WTC11 (cell line): ENCODE measurements around the gene CBLB. TPM values are rescaled to one million over a fixed set of nuclear protein-coding genes. Genes with fewer than 3 reads are reported as not detected.

Experiments
- ATAC-seq: fragments of 200-7000 bp; cut with Tn5 transposase; 2 replicates; pipeline ENCODE4 v1.10.0; 2021; ENCODE audit warnings: mild to moderate bottlenecking, moderate library complexity
- CTCF ChIA-PET: fragments of 300-600 bp; sonication (Branson Sonifier 250); formaldehyde crosslinking; loops from one replicate; lab custom pipeline; 2021; ENCODE audit warnings: antibody characterized with exemption; lab: Charles Lee
- POLR2A ChIA-PET: fragments of 350-600 bp; sonication (Branson Sonifier 250); formaldehyde crosslinking; loops from one replicate; lab custom pipeline; 2021; ENCODE audit warnings: antibody characterized with exemption; lab: Charles Lee
- DNase-seq: peaks from one replicate; pipeline ENCODE4 v3.0.0; 2021; ENCODE audit warnings: low spot score
- H3K27ac Mint-ChIP-seq: 2 replicates; pipeline ENCODE4 v1.8.0; 2021; ENCODE audit warnings: mixed read lengths
- H3K27me3 Mint-ChIP-seq: 2 replicates; pipeline ENCODE4 v1.8.0; 2021; ENCODE audit warnings: low read depth, mild to moderate bottlenecking, moderate library complexity, mixed read lengths
- H3K36me3 Mint-ChIP-seq: 2 replicates; pipeline ENCODE4 v1.8.0; 2021; ENCODE audit warnings: mixed read lengths
- H3K4me1 Mint-ChIP-seq: 2 replicates; pipeline ENCODE4 v1.8.0; 2022; ENCODE audit warnings: mixed read lengths
- H3K4me3 Mint-ChIP-seq: 2 replicates; pipeline ENCODE4 v1.8.0; 2021; ENCODE audit warnings: mild to moderate bottlenecking, moderate library complexity, mixed read lengths
- H3K9me3 Mint-ChIP-seq: 2 replicates; pipeline ENCODE4 v1.8.0; 2021; ENCODE audit warnings: mixed read lengths
- CBFB ChIP-seq: sonication (generic); formaldehyde crosslinking; IDR thresholded peaks from 2 replicates; pipeline ENCODE4 v1.8.1; 2022; ENCODE audit warnings: mild to moderate bottlenecking, low read depth, missing genetic modification reagents
- CREM ChIP-seq: sonication (generic); formaldehyde crosslinking; IDR thresholded peaks from 2 replicates; pipeline ENCODE4 v1.8.1; 2022; ENCODE audit warnings: mild to moderate bottlenecking, missing genetic modification reagents, moderate library complexity
- E2F4 ChIP-seq: sonication (generic); formaldehyde crosslinking; IDR thresholded peaks from 2 replicates; pipeline ENCODE4 v1.8.1; 2022; ENCODE audit warnings: low read depth, mild to moderate bottlenecking, moderate library complexity, missing genetic modification reagents, borderline replicate concordance
- ELF4 ChIP-seq: sonication (generic); formaldehyde crosslinking; IDR thresholded peaks from 2 replicates; pipeline ENCODE4 v1.8.1; 2022; ENCODE audit warnings: low read depth, mild to moderate bottlenecking, moderate library complexity, missing genetic modification reagents
- EMX1 ChIP-seq: fragments of 250-450 bp; sonication (Bioruptor Pico); IDR thresholded peaks from 2 replicates; pipeline ENCODE4 v1.8.0; 2021; ENCODE audit warnings: mild to moderate bottlenecking
- FOXJ3 ChIP-seq: sonication (generic); formaldehyde crosslinking; IDR thresholded peaks from 2 replicates; pipeline ENCODE4 v1.9.0; 2021; ENCODE audit warnings: missing genetic modification reagents, mild to moderate bottlenecking, borderline replicate concordance
- FOXK1 ChIP-seq: sonication (generic); formaldehyde crosslinking; IDR thresholded peaks from 2 replicates; pipeline ENCODE4 v1.8.0; 2022; ENCODE audit warnings: mild to moderate bottlenecking, moderate library complexity, missing genetic modification reagents
- GTF2I ChIP-seq: fragments of 250-450 bp; sonication (Bioruptor Pico); conservative IDR thresholded peaks from 2 replicates; pipeline ENCODE4 v1.4.0; 2021; ENCODE audit warnings: mild to moderate bottlenecking
- KAT7 ChIP-seq: sonication (generic); formaldehyde crosslinking; IDR thresholded peaks from 2 replicates; pipeline ENCODE4 v1.8.1; 2023; ENCODE audit warnings: missing genetic modification reagents, mild to moderate bottlenecking, borderline replicate concordance
- MYBL2 ChIP-seq: sonication (generic); formaldehyde crosslinking; IDR thresholded peaks from 2 replicates; pipeline ENCODE4 v1.8.1; 2023; ENCODE audit warnings: mild to moderate bottlenecking, moderate library complexity, missing genetic modification reagents
- NR1H2 ChIP-seq: sonication (generic); formaldehyde crosslinking; IDR thresholded peaks from 2 replicates; pipeline ENCODE4 v1.9.0; 2021; ENCODE audit warnings: mild to moderate bottlenecking, moderate library complexity, missing genetic modification reagents
- RELA ChIP-seq: sonication (generic); formaldehyde crosslinking; IDR thresholded peaks from 2 replicates; pipeline ENCODE4 v1.8.1; 2022; ENCODE audit warnings: missing genetic modification reagents, mild to moderate bottlenecking, borderline replicate concordance
- SMAD3 ChIP-seq: sonication (generic); formaldehyde crosslinking; IDR thresholded peaks from 2 replicates; pipeline ENCODE4 v1.8.0; 2022; ENCODE audit warnings: missing genetic modification reagents, mild to moderate bottlenecking, borderline replicate concordance
- SP1 ChIP-seq: sonication (generic); formaldehyde crosslinking; conservative IDR thresholded peaks from 2 replicates; pipeline ENCODE4 v1.8.1; 2022; ENCODE audit warnings: missing genetic modification reagents
- TEAD1 ChIP-seq: sonication (generic); formaldehyde crosslinking; IDR thresholded peaks from 2 replicates; pipeline ENCODE4 v1.8.0; 2022; ENCODE audit warnings: mild to moderate bottlenecking, missing genetic modification reagents
- USF2 ChIP-seq: sonication (generic); formaldehyde crosslinking; IDR thresholded peaks from 2 replicates; pipeline ENCODE4 v1.8.1; 2023; ENCODE audit warnings: mild to moderate bottlenecking, missing genetic modification reagents, moderate library complexity
- ZNF219 ChIP-seq: sonication (generic); formaldehyde crosslinking; IDR thresholded peaks from 2 replicates; pipeline ENCODE4 v1.8.0; 2023; ENCODE audit warnings: missing genetic modification reagents, mild to moderate bottlenecking, borderline replicate concordance
- ZNF263 ChIP-seq: sonication (generic); formaldehyde crosslinking; IDR thresholded peaks from 2 replicates; pipeline ENCODE4 v1.8.1; 2022; ENCODE audit warnings: low read depth, mild to moderate bottlenecking, moderate library complexity, missing genetic modification reagents
- ZNF671 ChIP-seq: fragments of 250-450 bp; sonication (Bioruptor Pico); IDR thresholded peaks from 2 replicates; pipeline ENCODE4 v1.8.0; 2021; ENCODE audit warnings: mild to moderate bottlenecking
- total RNA-seq: library from RNA; stranded (reverse); gene quantifications from 3 replicates; pipeline ENCODE4 v1.2.3, GENCODE V29; 2021
- TF ChIP-seq, protein P1 (sequence below): fragments of 250-450 bp; sonication (Bioruptor Pico); IDR thresholded peaks from 2 replicates; pipeline ENCODE4 v2.1.2; 2022; ENCODE audit warnings: mild to moderate bottlenecking, moderate library complexity
- TF ChIP-seq, protein P2 (sequence below): fragments of 250-450 bp; sonication (Bioruptor Pico); IDR thresholded peaks from 2 replicates; pipeline ENCODE4 v1.9.0; 2021; ENCODE audit warnings: moderate library complexity, mild to moderate bottlenecking, inconsistent platforms, borderline replicate concordance
- TF ChIP-seq, protein P3 (sequence below): sonication (generic); formaldehyde crosslinking; IDR thresholded peaks from 2 replicates; pipeline ENCODE4 v1.8.1; 2022; ENCODE audit warnings: low read depth, missing genetic modification reagents, borderline replicate concordance
- TF ChIP-seq, protein P4 (sequence below): sonication (generic); formaldehyde crosslinking; IDR thresholded peaks from 2 replicates; pipeline ENCODE4 v1.8.1; 2023; ENCODE audit warnings: mild to moderate bottlenecking, moderate library complexity, missing genetic modification reagents
- TF ChIP-seq, protein P5 (sequence below): sonication (generic); formaldehyde crosslinking; IDR thresholded peaks from 2 replicates; pipeline ENCODE4 v1.8.0; 2022; ENCODE audit warnings: mild to moderate bottlenecking, missing genetic modification reagents

Gene CBLB
- total RNA-seq, 1 experiment from 2014 or later: 19.8 TPM

DNA sequence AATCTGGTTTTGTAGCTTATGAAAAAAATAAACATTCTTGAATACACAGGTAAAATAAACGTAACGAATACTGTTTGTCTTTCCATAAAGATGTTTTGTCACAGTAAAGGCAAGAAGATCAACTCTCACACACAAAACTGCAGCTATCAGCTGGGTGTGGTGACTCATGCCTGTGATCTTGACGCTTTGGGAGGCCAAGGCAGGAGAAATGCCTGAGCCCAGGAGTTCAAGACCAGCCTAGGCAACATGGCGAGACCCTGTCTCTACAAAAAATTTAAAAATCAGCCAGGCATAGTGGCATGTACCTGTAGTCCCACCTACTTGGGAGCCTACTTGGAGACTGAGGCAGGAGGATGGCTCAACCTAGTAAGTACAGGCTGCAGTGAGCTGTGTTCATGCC, 39.6 kb downstream of the CBLB start:
- POLR2A ChIA-PET: interaction anchor here (0.7 kb wide), 1 partner anchor 378 kb away, joined by 5 read pairs; no protein-coding TSS in a partner anchor
- Mint-ChIP-seq H3K4me3 (no peak overlapping the region), H3K4me1 (peaks cover 13% of the 10 kb centered on the region), H3K9me3 (no peaks in the 10 kb centered on the region), H3K27me3 (no peaks in the 10 kb centered on the region), H3K36me3 (no peaks in the 10 kb centered on the region), H3K27ac (no peak overlapping the region)
- no peak for DNase-seq
- no peak for TF ChIP-seq RELA (CRISPR knock-in tag)
- no peak for TF ChIP-seq SMAD3
- no peak for TF ChIP-seq E2F4 (CRISPR knock-in tag)
- no peak for TF ChIP-seq GTF2I
- TF ChIP-seq FOXK1 (CRISPR knock-in tag): no peak
- no peak for TF ChIP-seq ELF4
- no peak for TF ChIP-seq USF2 (CRISPR knock-in tag)
- no peak for TF ChIP-seq MYBL2
- TF ChIP-seq ZNF263: no peak
- no peak for TF ChIP-seq EMX1 (CRISPR knock-in tag)
- no peak for TF ChIP-seq ZNF671 (CRISPR knock-in tag)
- no peak for TF ChIP-seq NR1H2 (CRISPR knock-in tag)
- TF ChIP-seq CREM (CRISPR knock-in tag): no peak
- no peak for TF ChIP-seq FOXJ3 (CRISPR knock-in tag)
- TF ChIP-seq, protein P1, sequence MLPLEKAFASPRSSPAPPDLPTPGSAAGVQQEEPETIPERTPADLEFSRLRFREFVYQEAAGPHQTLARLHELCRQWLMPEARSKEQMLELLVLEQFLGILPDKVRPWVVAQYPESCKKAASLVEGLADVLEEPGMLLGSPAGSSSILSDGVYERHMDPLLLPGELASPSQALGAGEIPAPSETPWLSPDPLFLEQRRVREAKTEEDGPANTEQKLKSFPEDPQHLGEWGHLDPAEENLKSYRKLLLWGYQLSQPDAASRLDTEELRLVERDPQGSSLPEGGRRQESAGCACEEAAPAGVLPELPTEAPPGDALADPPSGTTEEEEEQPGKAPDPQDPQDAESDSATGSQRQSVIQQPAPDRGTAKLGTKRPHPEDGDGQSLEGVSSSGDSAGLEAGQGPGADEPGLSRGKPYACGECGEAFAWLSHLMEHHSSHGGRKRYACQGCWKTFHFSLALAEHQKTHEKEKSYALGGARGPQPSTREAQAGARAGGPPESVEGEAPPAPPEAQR (CRISPR knock-in tag): no peak
- no peak for TF ChIP-seq ZNF219 (CRISPR knock-in tag)
- no peak for TF ChIP-seq CBFB
- TF ChIP-seq, protein P2, sequence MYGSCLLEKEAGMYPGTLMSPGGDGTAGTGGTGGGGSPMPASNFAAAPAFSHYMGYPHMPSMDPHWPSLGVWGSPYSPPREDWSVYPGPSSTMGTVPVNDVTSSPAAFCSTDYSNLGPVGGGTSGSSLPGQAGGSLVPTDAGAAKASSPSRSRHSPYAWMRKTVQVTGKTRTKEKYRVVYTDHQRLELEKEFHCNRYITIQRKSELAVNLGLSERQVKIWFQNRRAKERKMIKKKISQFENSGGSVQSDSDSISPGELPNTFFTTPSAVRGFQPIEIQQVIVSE: no peak
- TF ChIP-seq, protein P3, sequence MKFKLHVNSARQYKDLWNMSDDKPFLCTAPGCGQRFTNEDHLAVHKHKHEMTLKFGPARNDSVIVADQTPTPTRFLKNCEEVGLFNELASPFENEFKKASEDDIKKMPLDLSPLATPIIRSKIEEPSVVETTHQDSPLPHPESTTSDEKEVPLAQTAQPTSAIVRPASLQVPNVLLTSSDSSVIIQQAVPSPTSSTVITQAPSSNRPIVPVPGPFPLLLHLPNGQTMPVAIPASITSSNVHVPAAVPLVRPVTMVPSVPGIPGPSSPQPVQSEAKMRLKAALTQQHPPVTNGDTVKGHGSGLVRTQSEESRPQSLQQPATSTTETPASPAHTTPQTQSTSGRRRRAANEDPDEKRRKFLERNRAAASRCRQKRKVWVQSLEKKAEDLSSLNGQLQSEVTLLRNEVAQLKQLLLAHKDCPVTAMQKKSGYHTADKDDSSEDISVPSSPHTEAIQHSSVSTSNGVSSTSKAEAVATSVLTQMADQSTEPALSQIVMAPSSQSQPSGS (CRISPR knock-in tag): no peak
- CTCF ChIA-PET: no interaction called here
- ATAC-seq: no peak

DNA sequence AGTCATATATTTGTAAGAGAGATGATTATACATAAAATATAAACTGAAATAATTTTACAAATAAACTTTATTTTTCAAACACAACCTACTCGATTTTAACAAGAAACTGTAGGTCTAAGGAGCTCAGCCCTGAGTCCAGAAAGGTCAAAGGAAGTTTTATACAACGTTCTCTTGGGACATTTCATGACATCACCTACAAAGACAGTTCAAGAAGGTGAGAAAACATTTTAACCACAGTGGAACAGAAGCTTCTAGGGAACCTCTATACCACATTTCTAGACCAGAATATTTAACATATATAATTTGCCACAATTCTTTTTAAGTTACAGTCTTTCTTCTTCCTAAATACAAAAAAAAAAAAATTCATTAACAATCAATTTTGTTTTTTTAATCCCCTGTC, 40.1 kb downstream of the CBLB start:
- POLR2A ChIA-PET: interaction anchor here (0.7 kb wide), 1 partner anchor 378 kb away, joined by 5 read pairs; no protein-coding TSS in a partner anchor
- peaks cover 3% of the 10 kb centered on the region; the same call in 1 of the 2 replicates for H3K36me3 Mint-ChIP-seq
- H3K27me3 Mint-ChIP-seq: no peaks in the 10 kb centered on the region
- DNase-seq (no peak), ATAC-seq (no peak)
- H3K9me3 Mint-ChIP-seq: no peaks in the 10 kb centered on the region
- peaks cover 17% of the 10 kb centered on the region for H3K4me1 Mint-ChIP-seq
- H3K4me3 Mint-ChIP-seq: no peak overlapping the region
- CTCF ChIA-PET: no interaction called here
- H3K27ac Mint-ChIP-seq: no peak overlapping the region
- no peak for TF ChIP-seq NR1H2 (CRISPR knock-in tag)
- TF ChIP-seq KAT7 (CRISPR knock-in tag): no peak
- no peak for TF ChIP-seq E2F4 (CRISPR knock-in tag)
- no peak for TF ChIP-seq SP1 (CRISPR knock-in tag)
- TF ChIP-seq, protein P4, sequence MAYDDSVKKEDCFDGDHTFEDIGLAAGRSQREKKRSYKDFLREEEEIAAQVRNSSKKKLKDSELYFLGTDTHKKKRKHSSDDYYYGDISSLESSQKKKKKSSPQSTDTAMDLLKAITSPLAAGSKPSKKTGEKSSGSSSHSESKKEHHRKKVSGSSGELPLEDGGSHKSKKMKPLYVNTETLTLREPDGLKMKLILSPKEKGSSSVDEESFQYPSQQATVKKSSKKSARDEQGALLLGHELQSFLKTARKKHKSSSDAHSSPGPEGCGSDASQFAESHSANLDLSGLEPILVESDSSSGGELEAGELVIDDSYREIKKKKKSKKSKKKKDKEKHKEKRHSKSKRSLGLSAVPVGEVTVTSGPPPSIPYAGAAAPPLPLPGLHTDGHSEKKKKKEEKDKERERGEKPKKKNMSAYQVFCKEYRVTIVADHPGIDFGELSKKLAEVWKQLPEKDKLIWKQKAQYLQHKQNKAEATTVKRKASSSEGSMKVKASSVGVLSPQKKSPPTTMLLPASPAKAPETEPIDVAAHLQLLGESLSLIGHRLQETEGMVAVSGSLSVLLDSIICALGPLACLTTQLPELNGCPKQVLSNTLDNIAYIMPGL (CRISPR knock-in tag): no peak
- TF ChIP-seq, protein P5, sequence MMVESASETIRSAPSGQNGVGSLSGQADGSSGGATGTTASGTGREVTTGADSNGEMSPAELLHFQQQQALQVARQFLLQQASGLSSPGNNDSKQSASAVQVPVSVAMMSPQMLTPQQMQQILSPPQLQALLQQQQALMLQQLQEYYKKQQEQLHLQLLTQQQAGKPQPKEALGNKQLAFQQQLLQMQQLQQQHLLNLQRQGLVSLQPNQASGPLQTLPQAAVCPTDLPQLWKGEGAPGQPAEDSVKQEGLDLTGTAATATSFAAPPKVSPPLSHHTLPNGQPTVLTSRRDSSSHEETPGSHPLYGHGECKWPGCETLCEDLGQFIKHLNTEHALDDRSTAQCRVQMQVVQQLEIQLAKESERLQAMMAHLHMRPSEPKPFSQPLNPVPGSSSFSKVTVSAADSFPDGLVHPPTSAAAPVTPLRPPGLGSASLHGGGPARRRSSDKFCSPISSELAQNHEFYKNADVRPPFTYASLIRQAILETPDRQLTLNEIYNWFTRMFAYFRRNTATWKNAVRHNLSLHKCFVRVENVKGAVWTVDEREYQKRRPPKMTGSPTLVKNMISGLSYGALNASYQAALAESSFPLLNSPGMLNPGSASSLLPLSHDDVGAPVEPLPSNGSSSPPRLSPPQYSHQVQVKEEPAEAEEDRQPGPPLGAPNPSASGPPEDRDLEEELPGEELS: no peak
- no peak for TF ChIP-seq RELA (CRISPR knock-in tag)
- TF ChIP-seq TEAD1 (CRISPR knock-in tag): no peak
